C4-2B (cell line): ENCODE data around the gene RIT2.

Experiments
- CTCF ChIP-seq: fragments of 450-650 bp; conservative IDR thresholded peaks from 2 replicates; pipeline ENCODE4 v1.5.1; 2017; ENCODE audit warnings: mild to moderate bottlenecking
- ZFX ChIP-seq: fragments of 450-650 bp; IDR thresholded peaks from 2 replicates; pipeline ENCODE4 v1.6.1; 2017

- no peak for TF ChIP-seq CTCF
- no peak for TF ChIP-seq ZFX
These were observed 6.6 kb downstream of the RIT2 start for GRCh38 chr18:43108882-43109281.
